Fibroblast of the aortic adventitia (primary cell): ENCODE results near the gene DCP1A. TPM values are rescaled to one million over a fixed set of nuclear protein-coding genes. Genes with fewer than 3 reads are reported as not detected.

ENCODE experiments used
- DNase-seq: peaks from one replicate; pipeline ENCODE4 v3.0.0-alpha.2; 2010; ENCODE audit warnings: low read depth
- H3K4me3 ChIP-seq: 2 replicates; pipeline ENCODE4 v1.5.1; 2011; ENCODE audit warnings: low read depth, mild to moderate bottlenecking, control low read depth, low read length, moderate library complexity
- total RNA-seq: library from RNA; depleted of rRNA; stranded (reverse); fragments of >200 nt; gene quantifications from 2 replicates; pipeline ENCODE4 v1.2.3, GENCODE V29; 2012; ENCODE audit warnings: low replicate concordance
- TF ChIP-seq, protein P1 (sequence below): IDR thresholded peaks from 2 replicates; pipeline ENCODE4 v1.5.1; 2011; ENCODE audit warnings: mild to moderate bottlenecking, low read length, control low read depth, inconsistent platforms; ENCODE audit not compliant: insufficient read depth

DCP1A gene
- total RNA-seq: 13.1 and 16.4 TPM in 2 replicates

DNA sequence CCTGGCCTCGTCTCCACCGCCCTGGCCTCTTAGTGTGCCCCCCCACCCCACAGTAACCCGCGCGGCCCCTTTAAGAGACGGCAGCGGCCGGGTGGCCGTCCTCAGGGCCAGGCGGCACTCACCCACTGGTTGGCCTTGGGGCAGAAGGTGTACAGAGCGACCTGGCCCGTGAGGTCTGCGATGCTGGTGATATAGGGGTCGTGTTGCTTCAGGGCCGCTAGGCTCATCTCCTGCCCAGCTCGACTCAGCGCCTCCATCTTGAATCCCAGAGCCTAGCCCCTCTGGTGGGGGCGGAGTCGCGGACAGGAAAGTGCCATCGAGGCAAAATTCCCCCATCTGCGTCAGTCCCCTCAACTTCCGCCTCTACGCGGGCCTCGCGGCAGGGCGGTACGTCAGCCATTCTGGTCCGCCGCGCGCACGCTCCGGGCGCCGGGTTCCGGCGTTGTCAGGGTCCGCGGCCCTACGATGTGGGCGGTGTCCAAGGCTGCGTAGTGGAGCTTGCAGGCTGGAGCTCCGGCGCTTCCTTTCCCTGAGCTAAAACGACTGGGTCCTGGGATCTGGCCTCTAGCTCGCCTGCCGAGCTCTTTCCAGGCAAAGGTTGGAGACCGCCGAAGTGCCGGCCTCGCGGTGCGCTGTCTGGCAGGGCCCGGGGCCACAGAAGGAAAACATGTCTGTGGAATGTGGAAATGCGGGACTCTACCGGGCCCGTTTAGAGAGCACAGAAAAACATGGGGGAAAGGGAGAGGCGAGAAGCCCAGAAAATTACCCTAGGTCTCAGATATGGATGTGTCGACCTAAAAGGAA, at the start of gene DCP1A:
DCP1A (minus strand) TSS at position 283 of the 804 bp plus-strand sequence; CDS start at position 257, 26 bp downstream.
- peak within 1 kb of the TSS; percentile 97 for H3K4me3 ChIP-seq
- TF ChIP-seq, protein P1, sequence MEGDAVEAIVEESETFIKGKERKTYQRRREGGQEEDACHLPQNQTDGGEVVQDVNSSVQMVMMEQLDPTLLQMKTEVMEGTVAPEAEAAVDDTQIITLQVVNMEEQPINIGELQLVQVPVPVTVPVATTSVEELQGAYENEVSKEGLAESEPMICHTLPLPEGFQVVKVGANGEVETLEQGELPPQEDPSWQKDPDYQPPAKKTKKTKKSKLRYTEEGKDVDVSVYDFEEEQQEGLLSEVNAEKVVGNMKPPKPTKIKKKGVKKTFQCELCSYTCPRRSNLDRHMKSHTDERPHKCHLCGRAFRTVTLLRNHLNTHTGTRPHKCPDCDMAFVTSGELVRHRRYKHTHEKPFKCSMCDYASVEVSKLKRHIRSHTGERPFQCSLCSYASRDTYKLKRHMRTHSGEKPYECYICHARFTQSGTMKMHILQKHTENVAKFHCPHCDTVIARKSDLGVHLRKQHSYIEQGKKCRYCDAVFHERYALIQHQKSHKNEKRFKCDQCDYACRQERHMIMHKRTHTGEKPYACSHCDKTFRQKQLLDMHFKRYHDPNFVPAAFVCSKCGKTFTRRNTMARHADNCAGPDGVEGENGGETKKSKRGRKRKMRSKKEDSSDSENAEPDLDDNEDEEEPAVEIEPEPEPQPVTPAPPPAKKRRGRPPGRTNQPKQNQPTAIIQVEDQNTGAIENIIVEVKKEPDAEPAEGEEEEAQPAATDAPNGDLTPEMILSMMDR: no peak
- DNase-seq: peak; percentile 97

DNA sequence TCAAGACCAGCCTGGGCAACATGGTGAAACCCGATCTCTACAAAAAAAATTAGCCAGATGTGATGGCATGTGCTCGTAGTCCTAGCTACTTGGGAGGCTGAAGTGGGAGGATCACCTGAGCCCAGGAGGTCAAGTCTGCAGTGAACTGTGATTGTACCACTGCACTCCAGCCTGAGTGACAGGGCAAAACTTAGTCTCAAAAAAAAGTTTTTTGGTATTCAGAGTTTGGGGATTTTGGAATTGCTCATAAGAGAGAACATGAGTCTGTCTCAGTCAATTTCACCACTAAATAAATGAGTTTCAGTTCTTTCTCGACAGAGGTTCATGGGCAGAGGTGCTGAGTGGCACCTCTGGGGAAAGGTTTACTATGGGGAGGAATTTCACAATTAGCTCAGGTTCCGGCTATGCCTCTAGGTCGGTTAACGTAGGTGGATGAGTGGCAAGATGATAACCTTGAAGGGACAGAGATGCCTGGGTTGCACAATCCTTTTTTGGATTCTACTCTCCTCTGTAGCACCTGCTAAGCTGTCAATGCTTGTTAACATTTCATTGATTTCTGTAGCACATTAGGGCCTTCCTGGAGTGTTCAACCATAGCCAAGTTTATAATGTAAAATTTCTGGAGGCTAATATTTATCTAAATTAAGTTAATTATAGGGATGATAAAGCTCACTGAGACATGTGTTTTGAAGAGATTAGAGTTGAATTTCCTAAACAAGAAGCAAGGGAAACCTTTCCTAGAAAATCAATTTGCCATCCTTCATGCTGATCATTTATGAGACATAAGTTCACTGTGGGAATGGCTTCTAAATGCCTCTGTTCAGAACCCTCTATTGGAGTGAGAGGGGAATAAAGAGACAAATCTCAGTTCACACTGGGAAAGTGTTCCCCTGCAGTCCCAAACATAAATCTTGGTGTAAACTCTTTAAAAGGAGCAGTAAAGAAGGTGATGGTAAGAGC, 37.4 kb upstream of the DCP1A start:
- TF ChIP-seq, protein P1: no peak
- no peak for DNase-seq
- no peak overlapping the region for H3K4me3 ChIP-seq

DNA sequence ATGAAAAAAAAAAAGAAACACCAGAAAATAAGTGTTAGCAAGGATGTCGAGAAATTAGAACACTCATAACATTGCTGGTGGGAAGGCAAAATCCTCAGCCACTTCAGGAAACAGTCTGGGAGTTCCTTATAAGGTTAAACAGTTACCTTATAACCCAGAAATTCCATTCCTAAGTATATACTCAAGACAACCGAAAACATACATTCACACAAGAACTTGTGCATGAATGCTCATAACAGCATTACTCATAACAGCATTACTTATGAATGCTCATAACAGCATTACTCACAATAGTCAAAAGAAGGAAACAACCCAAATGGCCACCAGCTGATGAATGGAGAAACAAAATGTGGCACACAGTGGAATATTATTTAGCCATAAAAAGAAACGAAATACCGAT, 34.8 kb upstream of the DCP1A start:
- DNase-seq: no peak
- TF ChIP-seq, protein P1: no peak

DNA sequence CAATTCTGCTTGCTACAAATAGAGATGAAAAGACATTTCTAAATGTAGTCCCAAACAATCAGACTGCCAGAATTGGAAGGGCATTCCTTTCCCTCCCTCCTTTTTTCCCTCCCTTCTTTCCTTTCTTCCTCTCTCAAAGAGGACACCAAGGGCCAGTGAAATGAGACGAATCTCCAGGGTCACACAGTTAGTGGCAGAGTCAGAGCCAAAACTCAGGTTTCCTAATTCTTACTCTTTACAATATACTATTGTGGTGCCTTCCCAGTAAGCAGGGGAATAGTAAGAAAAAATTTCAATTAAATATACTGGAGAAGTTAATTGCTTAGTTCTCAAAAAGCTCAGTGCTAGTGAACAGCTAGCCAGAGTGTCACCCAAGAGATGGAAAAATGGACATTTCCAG, 33.0 kb upstream of the DCP1A start:
- TF ChIP-seq, protein P1: no peak
- DNase-seq: no peak

More for the DNA sequence above, 34.8 kb upstream of the DCP1A start:
- no peak overlapping the region for H3K4me3 ChIP-seq

DNA sequence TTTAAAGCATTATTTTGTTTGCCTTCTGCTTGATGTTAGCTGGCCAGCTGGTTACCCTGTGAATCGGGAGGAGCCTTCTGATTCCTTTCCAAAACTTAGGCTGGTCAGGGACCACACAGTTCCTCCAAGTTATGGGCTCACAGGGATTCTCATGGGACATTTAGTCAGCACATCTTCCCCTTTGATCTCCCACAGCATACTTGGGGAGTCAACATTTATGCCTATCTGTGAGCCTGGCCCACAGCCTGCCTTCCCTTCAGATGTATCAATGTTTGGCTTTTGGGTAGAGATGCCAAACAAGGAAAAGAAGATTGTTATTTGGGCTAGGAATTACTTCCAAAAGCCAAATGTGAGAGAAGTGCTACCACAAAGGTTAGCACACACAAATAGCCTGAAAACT, 32.6 kb upstream of the DCP1A start:
- TF ChIP-seq, protein P1: no peak
- DNase-seq: no peak
- H3K4me3 ChIP-seq: no peak overlapping the region

More for the DNA sequence above, 33.0 kb upstream of the DCP1A start:
- H3K4me3 ChIP-seq: no peak overlapping the region

DNA sequence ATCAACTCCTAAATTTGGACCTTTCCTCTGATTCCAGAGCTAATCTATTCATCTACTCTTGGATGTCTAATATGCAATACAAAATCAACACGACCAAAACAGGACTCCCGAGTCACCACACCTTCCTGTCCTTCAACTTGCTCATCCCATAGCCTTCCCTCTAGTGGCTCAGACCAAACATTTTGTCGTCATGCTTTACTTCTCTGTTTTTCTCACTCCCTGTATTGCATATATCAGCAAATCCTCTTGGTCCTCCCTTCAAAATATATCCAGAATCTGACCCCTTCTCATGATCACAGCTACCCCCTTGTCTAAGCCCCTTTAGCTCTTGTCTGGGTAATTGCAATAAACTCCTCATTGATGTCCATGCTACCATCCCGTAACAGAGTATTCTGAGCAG, 30.5 kb upstream of the DCP1A start:
- no peak overlapping the region for H3K4me3 ChIP-seq
- no peak for DNase-seq
- TF ChIP-seq, protein P1: no peak
